Adipose tissue (tissue), 3 donors: ENCODE results near the gene GDF15. TPM values are rescaled to one million over a fixed set of nuclear protein-coding genes. Genes with fewer than 3 reads are reported as not detected.
"Not testable (repeated sequence)": the region's sequence is repeated elsewhere in the genome, so short reads cannot be mapped to it uniquely, and the experiment has no call there.

Source experiments
- H3K27ac ChIP-seq: one replicate; pipeline ENCODE4 v1.5.1; 2013; ENCODE audit warnings: low read depth, low read length
- WGBS, 3 donors: extraction: QIAGEN DNeasy Blood & Tissue Kit; methylation state at CpG; one replicate each; pipeline ENCODE4 v1.1.7; 2013; 5-methylcytosine and 5-hydroxymethylcytosine counted together
- polyA plus RNA-seq, 3 donors: library from polyadenylated mRNA; stranded (reverse); fragments of 200-250 nt; gene quantifications; one replicate each; pipeline ENCODE4 v1.2.3, GENCODE V29; 2013
- donor health status: healthy with polysubstance abuse.
- donor health status: Bipolar disorder and iron deficiency.
- donor health status: healthy.

The GDF15 gene, protein sequence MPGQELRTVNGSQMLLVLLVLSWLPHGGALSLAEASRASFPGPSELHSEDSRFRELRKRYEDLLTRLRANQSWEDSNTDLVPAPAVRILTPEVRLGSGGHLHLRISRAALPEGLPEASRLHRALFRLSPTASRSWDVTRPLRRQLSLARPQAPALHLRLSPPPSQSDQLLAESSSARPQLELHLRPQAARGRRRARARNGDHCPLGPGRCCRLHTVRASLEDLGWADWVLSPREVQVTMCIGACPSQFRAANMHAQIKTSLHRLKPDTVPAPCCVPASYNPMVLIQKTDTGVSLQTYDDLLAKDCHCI
- polyA plus RNA-seq = 100 to 1,000 TPM in 1 of 3 donors, 1 to 10 TPM in 2; 1.8 to 107 (median 3.5) TPM

DNA sequence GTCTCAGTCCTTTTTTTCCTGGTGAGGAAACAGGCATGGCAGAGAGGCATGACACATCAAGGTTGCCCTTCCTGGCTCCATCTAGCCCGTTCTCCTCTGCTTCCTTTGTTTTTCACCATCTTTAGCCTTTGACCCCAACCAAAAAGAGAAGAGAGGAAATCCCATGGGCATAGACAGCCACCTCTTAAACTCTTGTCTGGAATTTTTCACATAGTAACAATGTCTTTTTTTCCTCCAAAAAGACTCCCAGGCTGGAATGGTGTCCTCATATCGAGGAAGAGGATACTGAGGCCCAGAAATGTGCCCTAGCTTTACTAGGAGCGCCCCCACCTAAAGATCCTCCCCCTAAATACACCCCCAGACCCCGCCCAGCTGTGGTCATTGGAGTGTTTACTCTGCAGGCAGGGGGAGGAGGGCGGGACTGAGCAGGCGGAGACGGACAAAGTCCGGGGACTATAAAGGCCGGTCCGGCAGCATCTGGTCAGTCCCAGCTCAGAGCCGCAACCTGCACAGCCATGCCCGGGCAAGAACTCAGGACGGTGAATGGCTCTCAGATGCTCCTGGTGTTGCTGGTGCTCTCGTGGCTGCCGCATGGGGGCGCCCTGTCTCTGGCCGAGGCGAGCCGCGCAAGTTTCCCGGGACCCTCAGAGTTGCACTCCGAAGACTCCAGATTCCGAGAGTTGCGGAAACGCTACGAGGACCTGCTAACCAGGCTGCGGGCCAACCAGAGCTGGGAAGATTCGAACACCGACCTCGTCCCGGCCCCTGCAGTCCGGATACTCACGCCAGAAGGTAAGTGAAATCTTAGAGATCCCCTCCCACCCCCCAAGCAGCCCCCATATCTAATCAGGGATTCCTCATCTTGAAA, at the start of gene GDF15:
TSS of gene GDF15 (plus strand) at position 484 of the 868 bp plus-strand sequence. CDS start at position 516, 32 bp downstream.
- no peak within 1 kb of the TSS for H3K27ac ChIP-seq
- 21 to 42% (median 30%) methylated on average over 33 of the region's 33 CpGs for WGBS, 3 donors

DNA sequence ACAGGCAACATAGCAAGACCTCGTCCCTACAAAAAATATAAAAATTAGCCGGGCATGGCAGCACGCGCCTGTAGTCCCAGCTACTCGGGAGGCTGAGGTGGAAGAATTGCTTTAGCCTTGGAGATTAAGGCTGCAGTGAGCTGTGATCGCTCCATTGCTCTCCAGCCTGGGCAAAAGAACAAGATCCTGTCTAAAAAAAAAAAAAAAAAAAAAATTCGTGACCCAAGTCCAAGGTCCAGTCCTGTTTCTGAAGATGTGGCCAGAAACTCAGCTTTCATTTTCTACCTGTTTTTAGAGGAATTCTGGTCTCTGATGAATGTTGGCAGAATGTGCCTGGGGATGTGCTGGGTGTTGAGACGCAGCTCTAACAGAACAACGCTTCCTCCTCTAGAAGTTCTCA, 47.4 kb upstream of the GDF15 start:
- H3K27ac ChIP-seq = no peak overlapping the region
- 27 to 72% (median 69%) methylated on average over 9 of the region's 9 CpGs for WGBS, 3 donors

DNA sequence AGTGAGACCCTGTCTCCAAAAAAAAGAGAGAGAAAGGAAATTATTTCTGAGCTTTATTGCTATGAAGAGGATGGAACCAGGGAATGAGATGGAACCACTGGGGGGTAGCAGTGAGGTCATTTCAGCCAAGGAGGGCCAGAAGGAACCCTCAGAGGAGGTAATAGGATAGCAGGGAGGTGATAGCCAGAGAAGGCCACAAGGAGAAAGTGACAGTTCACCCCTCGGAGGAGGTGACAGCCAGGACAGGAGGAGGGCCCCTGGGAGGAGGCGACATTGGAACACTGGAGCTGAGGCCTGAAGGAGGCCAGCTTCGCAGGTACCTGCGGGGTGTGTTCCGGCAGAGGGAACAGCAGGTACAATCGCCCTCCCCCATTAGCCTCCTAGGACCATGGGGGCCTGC, 46.2 kb upstream of the GDF15 start:
- 45 to 55% (median 46%) methylated on average over 6 of the region's 6 CpGs for WGBS, 3 donors
- H3K27ac ChIP-seq = no peak overlapping the region

DNA sequence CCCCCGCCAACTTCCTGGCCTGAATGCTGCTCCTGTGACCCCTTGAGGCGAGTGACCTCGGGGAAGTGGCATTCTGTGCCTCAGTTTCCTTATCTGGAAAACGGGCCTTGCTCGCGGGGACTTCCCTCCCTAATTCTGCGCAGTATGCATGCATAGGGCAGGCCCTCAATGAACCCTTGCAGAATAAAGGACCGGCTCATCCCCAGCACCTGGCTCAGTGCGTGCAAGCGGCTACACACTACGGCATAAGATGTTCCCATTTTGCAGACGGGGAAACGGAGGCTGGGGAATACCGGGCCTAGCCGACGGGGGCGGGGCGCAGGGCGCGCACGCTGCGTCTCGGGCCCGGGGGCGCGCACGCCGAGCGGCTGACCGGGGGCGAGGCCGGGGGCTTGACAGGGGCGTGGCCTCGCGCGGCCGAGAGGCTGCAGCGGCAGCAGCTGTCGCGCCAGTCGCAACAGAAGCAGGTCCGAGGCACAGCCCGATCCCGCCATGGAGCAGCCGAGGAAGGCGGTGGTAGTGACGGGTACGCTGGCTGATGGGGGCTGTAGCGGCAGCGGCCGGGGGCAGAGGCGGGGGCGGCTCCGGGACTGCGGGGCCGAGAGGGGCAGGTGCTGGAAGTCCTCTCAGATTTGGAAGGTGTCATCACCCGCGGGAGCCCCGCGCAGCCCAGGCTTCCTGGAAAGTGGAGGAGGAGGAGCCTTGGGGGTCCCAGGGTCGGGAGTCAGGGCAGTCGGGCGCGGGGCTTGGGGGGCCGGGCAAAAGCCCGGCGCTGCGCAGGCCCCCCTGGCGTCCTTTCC, 45.6 kb upstream of the GDF15 start, which contains the start of gene PGPEP1:
TSS of gene PGPEP1 (plus strand) at position 409 of the 800 bp plus-strand sequence. CDS start at position 493, 84 bp downstream.
- 3 to 6% (median 5%) methylated on average over 68 to 69 of the region's 69 CpGs for WGBS, 3 donors
- H3K27ac ChIP-seq = no peak within 1 kb of the TSS

DNA sequence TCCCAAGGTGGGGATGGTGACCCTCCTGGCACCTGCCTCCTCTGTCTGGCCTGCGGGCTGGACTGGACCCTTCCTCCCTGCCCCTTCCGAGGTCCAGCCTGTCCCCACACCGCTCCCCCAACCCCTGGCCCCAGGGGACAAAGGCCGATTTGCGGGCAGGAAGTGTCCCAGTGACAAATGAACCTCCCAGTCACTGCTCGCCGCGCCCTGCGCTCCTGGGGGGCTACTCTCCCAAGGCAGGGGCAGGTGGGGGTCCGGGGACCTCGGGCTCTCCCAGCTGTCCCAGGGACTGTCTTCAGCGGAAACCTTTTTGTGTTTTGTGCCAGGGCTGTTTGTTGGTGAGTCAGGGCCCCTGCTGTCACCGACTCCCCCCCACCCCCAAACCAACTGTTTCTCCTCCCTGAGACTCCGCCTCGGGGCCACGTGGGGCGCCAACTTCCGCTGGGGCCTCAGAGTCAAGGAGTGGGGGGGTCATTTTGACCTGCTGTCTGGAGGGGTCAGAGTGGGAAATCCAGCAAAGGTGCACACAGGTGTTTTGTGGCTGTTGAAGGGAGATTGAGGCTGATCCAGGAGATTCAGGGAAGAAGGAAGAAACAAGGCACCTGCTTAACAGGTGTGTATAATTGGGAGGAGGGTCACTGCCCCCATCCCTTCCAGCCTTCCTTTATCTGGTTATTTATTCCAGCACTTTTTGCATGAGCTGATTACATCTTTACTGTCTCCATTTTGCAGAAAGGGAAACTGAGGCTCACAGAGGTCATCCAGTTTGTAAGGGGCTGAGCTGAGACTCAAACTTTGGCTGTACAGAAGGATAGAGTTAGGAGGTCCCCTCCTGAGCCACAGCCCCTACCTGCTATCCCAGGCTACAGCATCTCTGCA, 44.7 kb upstream of the GDF15 start:
- 1 to 4% (median 4%) methylated on average over 15 to 18 of the region's 18 CpGs for WGBS, 3 donors
- H3K27ac ChIP-seq = no peak overlapping the region

DNA sequence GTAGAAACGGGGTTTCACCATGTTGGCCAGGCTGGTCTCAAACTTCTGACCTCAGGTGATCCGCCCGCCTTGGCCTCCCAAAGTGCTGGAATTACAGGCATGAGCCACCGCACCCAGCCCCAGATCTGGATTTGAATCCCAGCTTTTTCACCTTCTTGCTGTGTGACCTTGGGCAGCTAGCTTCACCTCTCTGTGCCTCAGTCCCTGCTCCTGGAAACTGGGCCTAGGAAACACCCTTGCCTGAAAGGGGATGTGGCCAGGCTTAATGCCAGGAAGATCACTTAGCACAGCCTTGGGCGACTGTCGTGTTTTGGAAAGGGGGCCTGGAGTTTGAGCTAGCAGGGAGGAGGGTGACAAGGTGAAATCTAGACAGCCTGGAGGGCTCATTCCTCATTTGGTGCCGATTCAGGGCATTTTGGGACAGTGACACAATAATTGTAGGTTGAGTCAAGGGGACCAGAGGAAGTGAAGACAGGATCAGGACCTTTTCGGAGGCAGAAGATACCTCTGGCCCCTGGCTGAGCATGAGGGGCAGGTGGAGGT, 43.8 kb upstream of the GDF15 start:
- 68 to 78% (median 75%) methylated on average over 8 of the region's 8 CpGs for WGBS, 3 donors
- H3K27ac ChIP-seq = no peak overlapping the region

DNA sequence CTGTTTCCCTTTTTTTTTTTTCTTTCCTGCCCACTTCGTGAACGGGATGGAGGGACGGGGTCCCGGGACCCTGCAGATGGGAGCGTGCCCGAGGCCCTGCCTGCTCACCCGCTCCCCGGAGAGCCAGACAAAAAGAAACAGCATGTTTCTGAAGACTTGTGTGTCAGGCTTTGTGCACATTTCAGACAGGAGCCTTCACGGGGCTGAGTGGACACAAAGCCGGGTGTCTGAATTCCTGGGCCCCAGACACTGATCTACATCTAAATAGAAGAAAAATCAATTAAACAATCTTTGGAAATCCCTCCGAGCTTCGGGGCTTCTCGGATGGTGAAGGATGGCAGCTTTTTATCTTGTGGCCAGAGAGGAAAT, 41.4 kb upstream of the GDF15 start:
- no peak overlapping the region for H3K27ac ChIP-seq
- WGBS, 3 donors = 66 to 71% (median 69%) methylated on average over 13 of the region's 13 CpGs

DNA sequence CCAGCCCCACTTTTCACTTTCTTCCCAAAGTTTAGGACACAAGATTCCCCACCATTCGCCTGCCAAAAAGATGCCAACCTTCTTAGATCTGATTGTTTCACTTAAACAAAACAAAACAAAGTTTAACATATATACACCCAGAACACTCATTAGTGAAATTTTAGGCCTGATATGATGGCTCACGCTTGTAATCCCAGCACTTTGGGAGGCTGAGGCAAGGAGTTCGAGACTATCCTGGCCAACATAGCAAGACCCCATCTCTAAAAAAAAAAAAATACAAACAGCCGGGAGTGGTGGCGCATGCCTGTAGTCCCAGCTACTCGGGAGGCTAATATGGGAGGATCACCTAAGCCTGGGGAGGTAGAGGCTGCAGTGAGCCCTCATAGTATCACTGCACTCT, 40.7 kb upstream of the GDF15 start:
- no peak overlapping the region for H3K27ac ChIP-seq
- 97 to 98% (median 97%) methylated on average over 6 of the region's 6 CpGs for WGBS, 3 donors

DNA sequence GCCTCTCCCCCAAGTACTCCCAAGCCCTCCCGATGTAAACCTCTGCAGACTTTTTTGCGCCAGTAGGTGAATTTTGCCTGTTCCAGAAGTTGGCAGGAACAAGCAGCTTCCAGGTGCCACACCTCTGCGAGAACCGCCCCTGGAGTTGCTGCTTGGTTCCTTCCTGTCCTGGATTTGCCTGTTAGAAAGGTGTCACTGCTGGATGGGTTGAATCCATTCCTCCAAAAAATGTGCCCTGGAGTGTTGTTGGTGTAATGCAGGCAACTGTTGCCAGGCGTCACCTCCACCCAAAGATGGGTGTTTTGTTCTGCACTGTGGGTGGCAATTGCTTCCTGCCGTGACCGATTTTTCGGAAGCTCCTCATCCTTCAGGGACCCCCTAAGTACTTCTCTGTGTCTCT, 39.9 kb upstream of the GDF15 start:
- 67 to 72% (median 71%) methylated on average over 8 of the region's 8 CpGs for WGBS, 3 donors
- no peak overlapping the region for H3K27ac ChIP-seq

DNA sequence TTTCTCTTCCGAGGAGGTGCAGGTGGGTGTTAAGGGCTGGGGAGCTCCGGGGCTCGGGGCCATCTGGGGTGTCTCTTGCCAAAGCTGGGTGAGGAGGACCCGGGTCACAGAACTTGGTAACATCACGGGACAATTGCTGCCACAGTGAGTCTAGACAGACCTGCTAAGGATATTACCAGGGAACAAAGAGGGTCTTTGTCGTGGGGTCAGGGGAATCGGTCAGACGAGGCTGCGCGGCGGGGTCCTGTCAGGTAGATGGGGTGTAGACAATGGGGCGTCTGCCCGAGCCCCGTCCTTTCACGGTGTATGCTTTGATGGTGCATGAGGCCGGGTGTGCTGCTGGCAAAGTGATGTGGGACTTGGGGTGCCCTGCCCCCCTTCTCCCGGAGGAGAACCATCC, 37.8 kb upstream of the GDF15 start:
- 87 to 94% (median 91%) methylated on average over 17 of the region's 17 CpGs for WGBS, 3 donors
- H3K27ac ChIP-seq = no peak overlapping the region

DNA sequence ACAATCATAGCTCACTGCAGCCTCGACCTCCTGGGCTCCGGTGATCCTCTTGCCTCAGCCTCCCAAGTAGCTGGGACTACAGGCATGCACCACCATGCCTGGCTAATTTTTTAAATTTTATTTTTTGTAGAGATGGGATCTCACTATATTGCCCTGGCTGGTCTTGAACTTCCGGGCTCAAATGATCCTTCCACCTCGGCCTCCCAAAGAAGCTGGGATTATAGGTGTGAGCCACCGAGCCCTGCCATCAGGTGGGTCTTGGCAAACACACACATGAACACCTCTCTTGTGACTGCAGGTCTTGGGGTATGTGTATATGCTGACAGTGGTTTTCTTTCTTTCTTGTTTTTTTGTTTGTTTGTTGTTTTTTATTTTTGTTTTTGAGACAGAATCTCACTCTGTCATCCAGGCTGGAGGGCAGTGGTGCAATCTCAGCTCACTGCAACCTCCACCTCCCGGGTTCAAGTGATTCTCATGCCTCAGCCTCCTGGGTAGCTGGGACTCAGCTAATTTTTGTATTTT, 37.1 kb upstream of the GDF15 start:
- 90 to 91% (median 91%) methylated on average over 6 of the region's 6 CpGs for WGBS, 3 donors
- H3K27ac ChIP-seq = not testable (repeated sequence)

DNA sequence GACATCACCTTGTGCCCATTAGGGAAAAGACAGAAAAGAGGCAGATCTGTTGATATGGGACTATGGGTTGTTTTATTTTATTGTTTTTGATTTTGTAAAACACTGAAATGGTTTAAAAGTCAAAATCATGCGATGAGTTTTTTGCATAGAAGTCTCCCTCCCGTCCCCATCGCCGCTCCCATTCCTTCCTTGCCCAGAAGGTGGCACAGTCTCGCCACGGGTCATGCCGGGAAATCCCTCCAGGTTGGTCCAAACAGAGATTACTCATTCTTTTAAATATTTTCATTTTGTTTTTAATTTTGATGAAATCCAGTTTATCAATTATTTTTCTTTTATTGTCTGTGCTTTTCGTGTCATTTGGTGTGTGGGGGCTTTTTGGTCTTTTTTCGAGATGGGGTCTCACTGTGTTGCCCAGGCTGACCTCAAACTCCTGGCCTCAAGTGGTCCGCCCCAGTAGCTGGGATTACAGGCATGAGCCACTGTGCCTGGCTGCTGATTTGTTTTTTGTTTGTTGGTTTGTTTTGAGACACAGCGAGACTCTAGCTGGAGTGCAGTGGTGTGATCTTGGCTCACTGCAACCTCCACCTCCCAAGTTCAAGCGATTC, 36.3 kb upstream of the GDF15 start:
- WGBS, 3 donors = 49 to 54% (median 50%) methylated on average over 12 of the region's 12 CpGs
- no peak overlapping the region for H3K27ac ChIP-seq

DNA sequence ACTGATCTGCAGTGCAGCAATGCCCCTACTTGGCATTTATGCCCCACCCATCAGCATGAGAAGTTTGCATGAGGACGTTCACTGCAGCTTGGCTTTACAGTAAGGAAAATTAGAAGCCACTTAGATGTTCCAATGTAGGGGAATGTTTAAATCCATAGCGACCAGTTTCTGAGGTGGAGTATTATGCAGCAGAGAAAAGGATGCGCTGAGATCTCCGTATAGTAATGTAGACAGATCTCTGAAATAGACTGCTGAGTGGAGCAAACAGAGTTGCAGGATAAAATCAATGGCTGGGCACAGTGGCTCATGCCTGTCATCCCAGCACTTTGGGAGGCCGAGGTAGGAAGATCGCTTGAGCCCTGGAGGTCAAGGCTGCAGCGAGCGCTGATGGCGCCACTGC, 35.5 kb upstream of the GDF15 start:
- 84 to 88% (median 88%) methylated on average over 9 of the region's 9 CpGs for WGBS, 3 donors
- H3K27ac ChIP-seq = no peak overlapping the region

DNA sequence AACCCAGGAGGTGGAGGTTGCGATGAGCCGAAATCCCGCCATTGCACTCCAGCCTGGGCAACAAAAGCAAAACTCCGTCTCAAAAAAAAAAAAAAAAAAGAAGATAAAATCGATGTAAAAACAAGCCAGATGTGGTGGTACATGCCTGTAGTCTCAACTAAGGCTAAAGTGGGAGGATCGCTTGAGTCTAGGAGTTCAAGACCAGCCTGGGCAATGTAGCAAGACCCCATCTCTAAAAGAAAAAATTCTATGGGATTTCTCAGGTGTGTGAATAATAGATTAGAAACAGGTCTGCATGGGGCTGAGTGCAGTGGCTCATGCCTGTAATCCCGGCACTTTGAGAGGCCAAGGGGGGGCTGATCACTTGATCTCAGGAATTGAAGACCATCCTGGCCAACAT, 34.4 kb upstream of the GDF15 start:
- WGBS, 3 donors = 93 to 96% (median 93%) methylated on average over 6 to 7 of the region's 7 CpGs
- H3K27ac ChIP-seq = no peak overlapping the region

DNA sequence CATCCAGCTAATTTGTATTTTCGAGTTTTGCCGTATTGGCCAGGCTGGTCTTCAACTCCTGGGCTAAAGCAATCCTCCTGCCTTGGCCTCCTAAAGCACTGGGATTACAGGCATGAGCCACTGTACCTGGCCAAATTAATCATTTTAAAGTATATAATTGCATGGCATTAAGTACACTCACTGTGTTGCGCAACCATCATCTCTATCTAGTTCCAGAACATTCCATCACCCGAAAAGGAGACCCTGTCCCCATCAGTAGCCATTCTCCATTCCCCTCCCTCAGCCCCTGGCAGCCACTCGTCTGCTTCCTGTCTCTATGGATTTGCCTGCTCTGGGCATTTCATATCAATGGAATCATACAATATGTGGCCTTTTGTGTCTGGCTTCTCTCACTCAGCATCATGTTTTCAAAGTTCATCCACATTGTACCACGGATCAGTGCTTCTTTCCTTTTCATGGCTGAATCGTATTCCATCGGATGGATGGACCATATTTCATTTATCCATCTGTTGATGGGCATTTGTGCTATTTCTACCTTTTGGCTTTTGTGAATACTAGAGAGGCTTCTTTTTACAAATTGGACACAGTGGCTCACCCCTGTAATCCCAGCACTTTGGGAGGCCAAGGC, 32.5 kb upstream of the GDF15 start:
- H3K27ac ChIP-seq = no peak overlapping the region
- 89 to 94% (median 92%) methylated on average over 8 of the region's 8 CpGs for WGBS, 3 donors

DNA sequence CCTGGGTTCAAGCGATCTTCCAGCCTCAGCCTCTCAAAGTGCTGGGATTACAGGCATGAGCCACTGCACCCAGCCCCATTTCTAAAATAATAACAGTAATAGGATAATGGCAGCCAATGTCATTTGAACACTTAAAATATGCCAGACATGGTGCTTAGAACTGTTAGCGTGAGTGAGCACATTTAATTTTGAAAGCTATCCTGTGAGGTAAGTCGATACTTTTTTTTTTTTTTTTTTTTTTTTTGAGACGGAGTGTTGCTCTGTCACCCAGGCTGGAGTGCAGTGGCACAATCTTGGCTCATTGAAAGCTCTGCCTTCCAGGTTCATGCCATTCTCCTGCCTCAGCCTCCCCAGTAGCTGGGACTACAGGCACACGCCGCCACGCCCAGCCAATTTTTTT, 31.2 kb upstream of the GDF15 start:
- H3K27ac ChIP-seq = not testable (repeated sequence)
- 91 to 98% (median 97%) methylated on average over 7 of the region's 7 CpGs for WGBS, 3 donors

DNA sequence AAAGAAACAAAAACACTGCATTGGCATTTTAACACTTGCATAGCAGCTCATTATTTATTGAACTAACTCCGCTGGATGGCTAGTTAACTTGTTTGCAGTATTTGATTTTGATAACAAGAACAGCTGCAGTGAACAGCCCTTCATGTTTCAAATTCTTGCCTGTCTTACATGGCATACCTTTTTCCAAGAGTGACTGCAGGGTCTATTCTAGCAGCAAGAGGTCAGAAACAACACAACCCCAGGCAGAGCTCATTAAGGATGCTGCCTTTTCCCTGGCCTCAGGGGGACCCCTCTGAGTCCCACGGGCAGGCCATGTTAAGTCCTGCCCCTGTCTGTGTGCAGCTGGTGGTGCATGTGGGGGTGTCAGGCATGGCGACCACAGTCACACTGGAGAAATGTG, 28.9 kb upstream of the GDF15 start:
- WGBS, 3 donors = 81 to 97% (median 94%) methylated on average over 3 of the region's 3 CpGs
- no peak overlapping the region for H3K27ac ChIP-seq
